Ramos (cell line): ENCODE measurements around the gene CENPX.
"Not testable (repeated sequence)": the region's sequence is repeated elsewhere in the genome, so short reads cannot be mapped to it uniquely, and the experiment has no call there.

Source experiments
- in situ Hi-C: fragments of 300-500 bp; cut with MboI; formaldehyde crosslinking; loops from one replicate; pipeline ENCODE4 v1.14.3; 2022; ENCODE audit warnings: low sequenced_read_pairs; ENCODE audit not compliant: unreplicated experiment

CENPX gene

DNA sequence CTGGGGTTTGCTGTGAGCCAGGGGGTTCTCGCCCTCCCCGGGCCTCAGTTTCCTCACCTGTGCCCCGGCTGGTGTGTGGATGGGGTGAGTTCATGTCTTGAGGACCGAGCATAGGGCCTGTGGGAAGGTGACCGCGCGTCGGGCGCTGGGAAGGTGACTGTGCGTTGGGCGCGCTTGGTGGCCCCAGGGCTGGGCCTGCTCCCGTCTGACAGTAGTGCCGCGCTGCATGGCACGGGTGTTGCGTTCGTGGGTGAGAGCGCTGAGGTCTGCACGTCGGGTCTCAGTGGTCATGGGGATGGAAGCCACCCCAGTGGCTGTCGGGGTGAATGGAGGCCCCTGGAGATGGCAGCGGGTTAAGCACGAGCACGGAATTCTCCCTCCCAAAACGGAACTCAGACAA, 36.1 kb downstream of the CENPX start:
- in situ Hi-C loops: no loop called here

DNA sequence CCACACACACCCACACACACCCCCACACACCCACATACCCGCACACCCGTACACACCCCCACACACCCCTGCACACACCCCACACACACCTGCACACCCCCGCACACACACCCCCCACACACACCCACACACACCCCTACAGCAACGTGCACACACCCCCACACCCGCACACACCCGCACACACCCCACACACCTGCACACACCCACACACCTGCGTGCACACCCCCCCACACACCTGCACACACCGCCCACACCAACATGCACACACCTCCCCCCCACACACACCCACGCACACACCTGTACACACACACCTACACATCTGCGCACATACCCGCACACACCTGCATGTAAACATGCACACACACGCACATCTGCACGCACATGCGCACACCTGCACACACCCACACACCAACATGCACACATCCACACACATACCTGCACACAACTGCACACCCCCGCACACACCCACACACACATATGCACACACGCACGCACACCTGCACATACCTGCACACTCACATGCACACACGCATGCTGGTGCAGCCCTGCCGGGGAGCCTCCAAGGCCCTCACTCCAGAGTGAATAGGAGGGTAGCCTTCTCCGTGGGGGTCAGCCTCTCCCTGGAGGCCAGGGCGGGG, 37.8 kb downstream of the CENPX start:
- in situ Hi-C loops: no loop called here

DNA sequence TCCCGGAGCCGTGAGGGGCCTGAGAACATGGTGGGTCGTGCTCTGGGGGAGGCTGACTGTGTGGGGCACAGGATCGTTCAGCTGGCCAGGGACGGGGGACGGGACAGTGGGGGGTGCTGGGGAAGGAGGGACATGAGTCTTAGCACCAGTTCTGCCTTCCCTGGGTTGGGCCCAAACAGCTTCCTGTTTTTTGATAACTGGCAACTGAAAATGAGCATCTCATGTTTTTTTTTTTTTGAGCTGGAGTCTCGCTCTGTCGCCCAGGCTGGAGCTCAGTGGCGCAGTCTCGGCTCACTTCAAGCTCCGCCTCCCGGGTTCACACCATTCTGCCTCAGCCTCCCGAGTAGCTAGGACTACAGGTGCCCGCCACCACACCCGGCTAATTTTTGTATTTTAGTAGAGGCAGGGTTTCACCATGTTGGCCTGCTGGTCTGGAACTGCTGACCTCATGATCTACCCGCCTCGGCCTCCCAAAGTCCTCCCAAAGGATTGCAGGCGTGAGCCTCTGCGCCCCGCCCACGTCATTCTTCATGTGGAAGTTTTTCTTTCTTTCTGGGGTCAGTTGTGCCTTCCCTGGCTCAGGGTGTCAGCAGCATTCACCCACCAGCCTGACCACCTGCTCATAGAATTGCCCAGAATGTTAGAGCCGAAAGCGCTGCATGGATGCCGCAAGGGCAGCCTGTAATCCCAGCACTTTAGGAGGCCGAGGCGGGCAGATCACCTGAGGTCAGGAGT, 38.9 kb downstream of the CENPX start:
- in situ Hi-C loops: no loop called here

DNA sequence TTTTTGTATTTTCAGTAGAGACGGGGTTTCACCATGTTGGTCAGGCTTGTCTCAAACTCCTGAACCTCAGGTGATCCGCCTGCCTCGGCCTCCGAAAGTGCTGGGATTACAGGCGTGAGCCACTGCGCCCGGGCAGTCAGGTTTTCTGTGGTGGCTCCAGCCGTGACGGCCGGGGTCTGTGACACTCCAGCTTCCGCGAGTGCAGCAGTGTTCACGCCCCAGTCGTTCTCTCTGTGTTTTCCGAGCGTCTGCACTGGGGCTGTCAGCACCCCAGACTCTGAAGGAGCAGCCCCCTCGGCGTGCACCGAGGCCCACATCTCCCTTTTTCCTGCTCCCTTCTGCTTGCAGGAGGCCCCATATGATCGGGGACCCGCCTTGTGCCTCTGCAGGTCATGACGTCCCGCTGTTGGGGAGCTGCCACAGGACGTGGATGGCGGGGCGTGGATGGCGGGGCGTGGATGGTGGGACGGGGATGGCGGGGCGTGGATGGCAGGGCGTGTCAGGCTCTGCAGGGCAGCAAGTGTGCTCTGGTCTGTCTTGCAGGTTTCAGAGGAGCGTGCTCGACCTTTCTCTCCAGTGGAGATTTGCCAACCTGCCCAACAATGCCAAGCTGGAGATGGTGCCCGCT, 39.6 kb downstream of the CENPX start:
- in situ Hi-C loops: no loop called here

DNA sequence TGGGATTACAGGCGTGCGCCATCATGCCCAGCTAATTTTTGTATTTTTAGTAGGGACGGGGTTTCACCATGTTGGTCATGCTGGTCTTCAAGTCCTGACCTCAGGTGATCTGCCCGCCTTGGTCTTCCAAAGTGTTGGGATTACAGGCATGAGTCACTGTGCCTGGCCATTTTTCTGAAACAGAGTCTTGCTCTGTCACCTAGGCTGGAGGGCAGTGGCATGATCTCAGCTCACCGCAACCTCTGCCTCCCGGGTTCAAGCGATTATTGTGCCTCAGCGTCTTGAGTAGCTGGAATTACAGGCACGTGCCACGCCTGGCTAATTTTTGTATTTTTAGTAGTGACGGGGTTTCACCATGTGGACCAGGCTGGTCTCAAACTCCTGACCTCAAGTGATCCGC, 41.2 kb downstream of the CENPX start:
- in situ Hi-C loops: not testable (repeated sequence)

DNA sequence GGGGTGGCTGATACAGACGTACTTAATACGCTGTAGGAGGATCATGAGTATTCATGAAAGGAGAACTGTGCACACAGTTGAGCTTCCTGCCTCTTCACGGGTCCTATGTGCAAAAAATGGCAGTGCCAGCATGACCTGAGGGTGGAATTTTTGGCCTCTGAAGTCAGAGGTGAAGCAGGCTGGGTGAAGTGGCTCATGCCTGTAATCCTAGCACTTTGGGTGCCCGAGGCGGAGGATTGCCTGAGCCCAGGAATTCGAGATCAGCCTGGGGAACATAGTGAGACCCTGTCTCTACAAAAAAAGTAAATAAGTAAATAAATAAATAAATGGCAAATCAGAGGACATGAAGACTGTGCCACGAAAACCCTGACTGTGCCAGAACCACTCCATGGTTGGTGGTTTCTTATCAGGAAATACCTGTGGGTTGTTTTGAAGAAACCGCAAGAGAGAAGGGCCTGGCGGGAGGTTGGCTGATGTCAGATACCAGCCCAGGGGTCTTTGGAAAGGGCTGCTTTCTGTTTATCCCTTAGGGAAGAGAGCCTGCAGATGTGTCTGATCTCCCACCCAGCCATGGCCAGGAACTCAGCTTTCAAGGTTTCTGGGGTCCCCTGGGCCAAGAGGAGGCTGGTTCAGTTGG, 41.9 kb downstream of the CENPX start:
- in situ Hi-C loops: no loop called here

DNA sequence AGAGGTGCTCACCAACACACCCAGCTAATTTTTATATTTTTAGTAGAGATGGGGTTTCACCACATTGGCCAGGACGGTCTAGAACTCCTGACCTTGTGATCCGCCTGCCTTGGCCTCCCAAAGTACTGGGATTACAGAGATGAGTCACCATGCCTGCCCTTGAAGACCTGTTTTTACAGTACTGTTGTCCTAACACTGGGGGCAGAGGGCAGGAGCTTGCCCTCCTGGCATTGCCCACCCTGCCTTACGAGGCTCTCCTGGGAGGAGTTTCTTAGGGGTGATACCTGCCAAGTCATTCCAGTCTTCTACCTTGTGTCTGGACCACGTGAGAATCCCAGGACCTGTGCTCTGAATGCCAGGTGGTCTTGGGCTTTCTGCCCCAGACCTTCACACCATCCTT, 42.6 kb downstream of the CENPX start:
- in situ Hi-C loops: no loop called here

DNA sequence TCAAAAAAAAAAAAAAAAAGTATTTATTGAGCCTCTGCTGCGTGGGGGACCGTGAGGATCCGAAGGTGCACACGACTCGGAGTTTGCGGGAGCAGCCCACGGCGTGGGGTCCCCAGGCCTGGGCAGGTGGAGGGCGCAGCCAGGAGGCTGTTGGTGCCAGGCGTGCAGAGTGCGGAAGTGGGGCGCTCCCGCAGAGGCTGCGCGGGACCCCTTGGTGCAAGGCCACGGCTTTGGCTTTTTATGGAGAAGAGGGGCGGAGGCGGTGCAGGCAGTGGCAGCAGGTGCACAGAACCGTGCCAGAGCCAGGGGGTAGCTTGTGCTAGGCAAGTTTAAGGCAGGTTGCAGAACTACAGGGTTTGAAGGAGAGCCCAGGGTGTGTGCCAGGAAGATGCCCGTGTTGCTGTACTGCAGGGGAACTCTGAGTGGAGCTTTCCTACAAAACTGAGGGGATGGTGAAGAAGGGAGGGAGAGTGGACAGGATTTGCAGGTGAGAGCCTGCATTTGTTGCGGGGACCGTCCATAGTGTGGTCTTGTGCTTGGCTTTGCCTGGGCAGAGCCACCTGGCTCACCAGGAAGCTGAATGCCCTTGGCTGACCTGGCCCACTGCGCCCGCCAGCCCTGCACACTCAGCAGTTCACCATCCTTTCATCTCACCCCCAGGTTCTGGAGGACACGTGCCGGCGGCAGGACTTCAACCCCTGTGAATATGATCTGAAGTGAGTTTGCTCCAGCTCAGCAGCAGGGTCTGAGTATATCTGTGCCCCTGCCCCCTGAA, 44.0 kb downstream of the CENPX start:
- in situ Hi-C loops: no loop called here

DNA sequence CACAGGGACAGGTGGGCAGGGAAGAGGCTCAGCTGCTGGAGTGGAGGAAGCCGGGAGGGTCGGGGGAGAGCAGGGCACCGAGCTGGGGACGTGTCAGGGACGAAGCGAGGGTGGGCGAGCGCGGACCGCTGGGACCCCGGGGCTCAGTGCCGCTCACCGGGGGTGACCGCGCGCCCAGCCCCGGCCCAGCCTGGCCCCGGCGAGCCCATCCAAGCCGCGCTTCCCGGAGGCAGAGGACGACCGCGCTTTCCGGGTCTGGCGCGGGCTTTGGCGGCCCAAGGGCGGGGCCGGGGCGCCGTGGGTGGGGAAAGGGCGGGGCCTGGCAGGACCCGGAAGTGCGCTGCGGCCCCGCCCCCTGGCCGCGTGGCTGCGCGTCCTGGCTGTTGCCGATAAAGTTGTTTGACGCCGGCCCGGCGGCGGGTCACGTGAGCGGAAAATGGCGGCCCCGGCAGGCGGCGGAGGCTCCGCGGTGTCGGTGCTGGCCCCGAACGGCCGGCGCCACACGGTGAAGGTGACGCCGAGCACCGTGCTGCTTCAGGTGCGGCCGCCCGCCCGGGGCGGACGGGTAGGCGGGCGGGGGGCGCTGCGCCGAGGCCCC, 45.4 kb downstream of the CENPX start, which contains the start of gene ASPSCR1:
Gene ASPSCR1, plus strand, starts transcription at position 419 of the 598 bp plus-strand sequence. Its CDS starts 18 bp downstream, at position 437.
- in situ Hi-C loops: no loop called here

DNA sequence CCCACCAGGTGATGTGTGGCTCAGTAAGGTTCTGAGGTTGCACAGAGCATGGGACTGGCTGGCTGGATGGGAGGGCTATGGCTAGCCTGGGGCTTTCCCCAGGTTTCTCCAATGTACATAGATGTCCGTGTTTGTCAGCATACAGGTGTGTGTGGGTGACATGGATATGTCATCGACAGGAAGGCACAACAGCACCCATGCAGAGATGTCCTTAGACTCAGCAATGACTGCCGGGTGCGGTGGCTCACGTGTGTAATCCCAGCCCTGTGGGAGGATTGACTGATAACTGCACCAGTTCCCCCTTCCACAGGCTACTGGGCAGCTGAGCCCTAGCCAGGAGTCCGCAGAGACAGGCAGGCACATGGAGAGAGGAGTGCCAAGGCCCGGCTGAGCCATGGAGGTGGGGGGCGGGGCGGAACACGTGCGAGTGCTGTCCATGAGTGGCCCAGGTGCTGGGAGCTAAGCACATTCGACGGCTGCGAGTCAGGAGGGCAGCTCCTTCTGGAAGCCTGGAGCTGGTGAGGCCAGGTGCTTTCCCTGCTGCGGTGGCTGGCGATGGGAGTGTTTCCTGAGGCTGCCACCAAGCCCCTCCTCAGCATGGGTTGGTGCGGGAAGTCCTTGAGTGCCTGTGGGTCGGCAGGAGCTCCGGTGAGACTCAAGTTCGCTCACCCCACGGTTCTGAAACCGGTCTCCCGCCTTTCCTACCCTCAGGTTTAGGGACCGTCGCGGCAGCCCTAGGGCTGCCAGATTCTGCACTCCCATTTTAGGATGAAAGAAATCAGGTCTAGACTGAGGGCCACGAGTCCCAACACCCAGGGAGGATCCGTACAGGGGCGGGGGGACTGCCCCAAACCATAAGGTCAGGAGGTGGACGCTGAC, 46.1 kb downstream of the CENPX start:
- in situ Hi-C loops: no loop called here

DNA sequence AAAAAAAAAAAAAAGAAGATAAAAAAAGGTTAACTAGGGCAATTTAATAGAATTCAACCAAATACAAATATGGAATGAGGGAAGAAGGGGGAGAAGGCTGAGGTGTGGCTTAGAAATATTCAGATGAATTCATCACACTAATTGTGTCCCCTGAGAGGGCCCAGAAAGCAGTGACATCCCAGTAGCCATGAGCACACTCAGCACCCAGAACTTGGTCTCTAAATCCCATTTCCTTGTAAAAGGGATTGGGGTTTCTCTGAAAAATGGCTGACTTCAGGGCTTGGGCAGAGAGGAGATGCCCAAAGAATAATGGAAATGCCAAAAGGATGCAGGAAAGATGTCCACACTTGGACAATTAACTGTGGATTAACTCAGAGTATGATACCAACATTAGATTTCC, 49.2 kb downstream of the CENPX start:
- in situ Hi-C loops: no loop called here

DNA sequence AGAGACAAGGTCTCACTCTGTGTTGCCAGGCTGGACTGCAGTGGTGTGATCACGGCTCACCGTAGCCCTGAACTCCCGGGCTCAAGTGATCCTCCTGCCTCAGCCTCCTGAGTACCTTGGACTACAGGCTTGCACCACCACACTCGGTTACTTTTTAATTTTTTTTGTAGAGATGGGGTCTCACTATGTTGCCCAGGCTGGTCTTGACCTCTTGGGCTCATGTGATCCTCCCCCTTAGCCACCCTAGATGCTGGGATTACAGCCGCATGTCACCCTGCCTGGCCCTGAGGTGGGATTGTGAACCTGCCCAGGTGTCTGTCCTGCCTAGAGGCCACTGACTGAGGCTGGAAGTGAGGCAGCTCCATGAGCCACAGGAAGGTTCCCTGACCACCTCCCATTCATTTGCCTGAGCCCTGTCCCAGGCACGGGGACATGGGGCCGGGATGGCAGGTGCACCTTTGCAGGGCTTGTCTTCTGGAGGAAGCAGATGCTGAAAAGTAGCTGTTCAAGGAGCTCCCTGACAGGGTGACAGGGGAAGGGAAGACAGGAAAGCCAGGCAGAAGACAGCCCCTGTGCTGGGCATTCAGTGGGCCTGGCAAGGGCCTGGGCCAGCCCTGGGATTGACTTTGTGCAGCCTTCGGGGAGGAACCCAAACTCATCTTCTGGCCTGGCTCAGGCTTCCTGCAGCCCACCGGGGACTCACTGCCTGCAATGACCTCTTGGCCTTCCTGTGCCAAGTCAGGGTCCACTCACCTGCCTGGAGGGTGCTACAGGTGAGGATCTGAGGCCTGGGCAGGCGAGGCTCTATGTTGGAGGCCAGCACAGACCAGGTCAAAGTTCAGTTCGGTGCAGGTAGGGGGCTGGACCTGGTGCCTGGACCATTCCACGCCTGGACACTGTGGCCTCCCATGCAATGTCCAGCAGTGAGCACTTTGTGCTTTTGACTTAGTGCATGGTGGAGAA, 53.5 kb downstream of the CENPX start:
- in situ Hi-C loops: no loop called here
